Chondrocyte (in vitro differentiated cells): ENCODE data around the gene ANO4. TPM values are rescaled to one million over a fixed set of nuclear protein-coding genes. Genes with fewer than 3 reads are reported as not detected.

ENCODE experiments used
- DNase-seq: peaks from one replicate; pipeline ENCODE4 v3.0.0; 2021; ENCODE audit warnings: mixed read lengths, low spot score
- H3K27ac Mint-ChIP-seq: one replicate; pipeline ENCODE4 v1.8.0; 2021; ENCODE audit warnings: mild to moderate bottlenecking, moderate library complexity, mixed read lengths; ENCODE audit not compliant: unreplicated experiment
- H3K27me3 Mint-ChIP-seq: 2 replicates; pipeline ENCODE4 v1.8.0; 2021; ENCODE audit warnings: low read depth, mixed read lengths
- H3K36me3 Mint-ChIP-seq: 2 replicates; pipeline ENCODE4 v1.8.0; 2021; ENCODE audit warnings: low read depth, mixed read lengths
- H3K4me1 Mint-ChIP-seq: 2 replicates; pipeline ENCODE4 v1.8.0; 2021; ENCODE audit warnings: low read depth, mild to moderate bottlenecking, mixed read lengths
- H3K4me3 Mint-ChIP-seq: one replicate; pipeline ENCODE4 v1.8.0; 2021; ENCODE audit warnings: mild to moderate bottlenecking, moderate library complexity, mixed read lengths; ENCODE audit not compliant: unreplicated experiment
- H3K9me3 Mint-ChIP-seq: 2 replicates; pipeline ENCODE4 v1.8.0; 2021; ENCODE audit warnings: low read depth, mixed read lengths
- CTCF ChIP-seq: fragments of 200-600 bp; sonication (generic); IDR thresholded peaks from 2 replicates; pipeline ENCODE4 v1.5.0; 2021; ENCODE audit warnings: antibody characterized with exemption, mild to moderate bottlenecking, moderate library complexity
- total RNA-seq: library from RNA; stranded (reverse); gene quantifications from 3 replicates; pipeline ENCODE4 v1.2.1, GENCODE V29; 2021

ANO4 gene
- total RNA-seq, 1 donor from 2014 or later = 9.2 TPM

- Mint-ChIP-seq H3K27ac (no peak overlapping the region), H3K9me3 (peaks cover 17% of the 10 kb centered on the region), H3K36me3 (peaks cover 5% of the 10 kb centered on the region), H3K27me3 (no peaks in the 10 kb centered on the region), H3K4me1 (no peaks in the 10 kb centered on the region), H3K4me3 (no peak overlapping the region)
- no peak for TF ChIP-seq CTCF
- no peak for DNase-seq
Measured at GRCh38 chr12:101108130-101108529, 313.6 kb downstream of the ANO4 start.

GRCh38 chr12:101110866-101111265 lies 316.3 kb downstream of the ANO4 start:
- no peak for TF ChIP-seq CTCF
- Mint-ChIP-seq H3K27ac (no peak overlapping the region), H3K4me3 (no peak overlapping the region), H3K27me3 (no peaks in the 10 kb centered on the region), H3K4me1 (no peaks in the 10 kb centered on the region), H3K36me3 (no peaks in the 10 kb centered on the region), H3K9me3 (peaks cover 6% of the 10 kb centered on the region)
- DNase-seq = no peak

- no peaks in the 10 kb centered on the region for H3K27me3 Mint-ChIP-seq
Measured at GRCh38 chr12:101111441-101111840, 316.9 kb downstream of the ANO4 start.

GRCh38 chr12:101115326-101115725 lies 320.8 kb downstream of the ANO4 start:
- Mint-ChIP-seq H3K4me3 (no peak overlapping the region), H3K4me1 (no peaks in the 10 kb centered on the region), H3K27me3 (no peaks in the 10 kb centered on the region), H3K9me3 (peaks cover 3% of the 10 kb centered on the region), H3K36me3 (no peaks in the 10 kb centered on the region), H3K27ac (no peak overlapping the region)
- no peak for TF ChIP-seq CTCF
- DNase-seq = no peak

More at GRCh38 chr12:101111441-101111840, 316.9 kb downstream of the ANO4 start:
- Mint-ChIP-seq H3K9me3 (peaks cover 6% of the 10 kb centered on the region), H3K27ac (no peak overlapping the region), H3K4me3 (no peak overlapping the region), H3K36me3 (no peaks in the 10 kb centered on the region), H3K4me1 (no peaks in the 10 kb centered on the region)
- no peak for TF ChIP-seq CTCF
- no peak for DNase-seq

- DNase-seq = no peak
- no peak for TF ChIP-seq CTCF
- peaks cover 13% of the 10 kb centered on the region for H3K9me3 Mint-ChIP-seq
- H3K4me1 Mint-ChIP-seq = no peaks in the 10 kb centered on the region
- H3K27me3 Mint-ChIP-seq = no peaks in the 10 kb centered on the region
- H3K4me3 Mint-ChIP-seq = no peak overlapping the region
- H3K36me3 Mint-ChIP-seq = no peaks in the 10 kb centered on the region
- H3K27ac Mint-ChIP-seq = no peak overlapping the region
Measured at GRCh38 chr12:101116911-101117310, 322.3 kb downstream of the ANO4 start.
